ENCODE measurements around the gene LOXHD1. TPM values are rescaled to one million over a fixed set of nuclear protein-coding genes. Genes with fewer than 3 reads are reported as not detected.

LOXHD1 gene
- total RNA-seq, 1 experiment from 2014 or later = 0.03 TPM

DNA sequence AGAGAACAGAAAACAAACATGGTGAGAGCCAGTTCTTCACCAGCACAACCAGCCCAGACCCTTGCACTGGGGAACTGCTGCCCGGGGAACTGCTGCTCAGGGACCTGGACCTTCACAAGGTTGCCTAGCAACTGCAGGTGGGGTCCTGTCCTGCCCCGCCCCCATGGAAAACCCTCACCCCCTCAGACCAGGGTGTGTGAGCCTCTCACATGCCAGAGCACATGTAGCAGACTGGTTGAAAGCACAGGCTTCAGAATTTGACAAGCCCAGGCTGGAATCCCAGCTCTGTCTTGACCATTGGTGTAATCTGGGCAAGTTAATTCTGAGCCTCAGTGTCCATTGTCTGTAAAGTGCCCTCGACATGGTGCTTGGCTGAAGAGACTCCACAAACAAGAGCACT, 118.6 kb downstream of the LOXHD1 start:
- no peak for DNase-seq
- H3K4me3 ChIP-seq (ENCODE audit: insufficient read depth, low read depth, low read length) = no peak overlapping the region
- H3K27me3 ChIP-seq (ENCODE audit: control insufficient read depth, insufficient read depth, low read length) = no peaks in the 10 kb centered on the region
- no peaks in the 10 kb centered on the region for H3K36me3 ChIP-seq (replicated peaks; ENCODE audit: control insufficient read depth, insufficient read depth, low read length)

DNA sequence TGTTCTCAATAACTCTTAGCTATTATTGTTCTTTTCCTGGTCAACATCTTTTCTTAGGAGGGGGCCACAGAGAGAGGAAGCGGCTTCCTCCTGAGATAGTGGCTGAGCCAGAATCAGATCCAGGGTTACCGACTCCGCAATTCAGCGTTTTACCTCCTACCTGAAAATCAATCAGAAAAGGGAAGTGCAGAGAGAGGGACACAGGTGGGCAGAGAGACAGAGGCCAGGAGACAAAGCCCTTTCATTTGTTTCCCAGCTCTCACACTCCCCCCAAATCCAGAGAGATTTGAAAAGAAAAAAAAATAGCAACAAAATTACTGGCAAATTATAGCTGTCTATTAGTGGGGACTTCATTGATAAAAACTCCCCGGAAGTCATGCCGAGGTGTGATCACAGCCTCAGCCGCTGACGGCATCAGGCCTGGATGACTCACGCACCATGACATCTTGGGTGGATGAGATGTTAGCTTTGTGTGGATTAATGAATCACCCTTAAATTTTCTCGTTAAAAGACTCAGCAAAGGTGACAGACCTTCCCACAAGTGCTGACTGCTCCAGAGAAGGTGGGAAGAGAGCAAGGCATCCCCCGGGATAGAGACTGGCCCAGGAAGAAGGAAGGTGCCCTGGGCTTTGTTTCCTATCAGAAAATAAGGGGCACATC, 120.7 kb downstream of the LOXHD1 start:
- H3K4me3 ChIP-seq (ENCODE audit: insufficient read depth, low read depth, low read length) = no peak overlapping the region
- no peaks in the 10 kb centered on the region for H3K36me3 ChIP-seq (replicated peaks; ENCODE audit: control insufficient read depth, insufficient read depth, low read length)
- no peaks in the 10 kb centered on the region for H3K27me3 ChIP-seq (ENCODE audit: control insufficient read depth, insufficient read depth, low read length)
- no peak for DNase-seq

DNA sequence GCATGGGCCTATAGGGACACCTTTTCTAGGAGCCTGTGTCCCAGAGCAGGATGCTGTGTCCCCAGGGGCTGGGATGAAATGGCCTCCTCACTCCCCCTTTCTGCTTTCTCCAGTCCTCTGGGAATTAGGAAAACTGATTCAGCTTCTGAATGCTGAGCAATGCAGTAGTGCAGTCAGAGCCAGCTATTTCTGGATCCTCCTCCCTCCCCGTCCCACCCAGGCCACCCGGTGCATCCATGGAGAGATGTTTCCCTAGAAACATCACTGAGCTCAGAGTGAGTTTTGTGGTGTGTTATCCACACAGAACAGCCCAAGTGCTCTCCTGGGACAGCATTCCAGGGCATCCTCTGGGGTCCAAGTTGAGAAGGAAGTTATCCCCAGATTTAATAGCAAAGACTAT, 125.5 kb downstream of the LOXHD1 start:
- Histone ChIP-seq H3K27me3 (ENCODE audit: control insufficient read depth, insufficient read depth, low read length) (no peaks in the 10 kb centered on the region), H3K4me3 (ENCODE audit: insufficient read depth, low read depth, low read length) (no peak overlapping the region), H3K36me3 (replicated peaks; ENCODE audit: control insufficient read depth, insufficient read depth, low read length) (no peaks in the 10 kb centered on the region)
- no peak for DNase-seq

DNA sequence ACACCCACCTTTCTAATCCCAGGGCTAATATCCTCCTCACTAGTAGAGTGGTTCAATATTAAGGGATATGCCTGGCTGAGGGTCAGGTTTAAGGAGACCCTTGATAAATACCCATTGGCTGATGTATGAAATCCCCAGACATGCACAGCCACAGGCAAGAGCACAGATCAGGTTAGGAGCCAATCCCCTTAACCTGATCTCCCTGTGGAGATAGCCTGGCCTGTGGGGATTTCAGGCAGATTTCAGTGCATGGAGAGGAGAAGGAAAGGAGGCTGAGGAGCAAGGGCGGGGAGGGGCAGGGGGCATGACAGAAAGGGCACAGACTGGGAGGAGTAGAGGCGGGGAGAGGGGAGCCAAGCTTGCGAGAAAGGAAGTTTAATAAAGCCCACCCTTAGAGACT, 129.0 kb downstream of the LOXHD1 start:
- H3K4me3 ChIP-seq (ENCODE audit: insufficient read depth, low read depth, low read length) = no peak overlapping the region

DNA sequence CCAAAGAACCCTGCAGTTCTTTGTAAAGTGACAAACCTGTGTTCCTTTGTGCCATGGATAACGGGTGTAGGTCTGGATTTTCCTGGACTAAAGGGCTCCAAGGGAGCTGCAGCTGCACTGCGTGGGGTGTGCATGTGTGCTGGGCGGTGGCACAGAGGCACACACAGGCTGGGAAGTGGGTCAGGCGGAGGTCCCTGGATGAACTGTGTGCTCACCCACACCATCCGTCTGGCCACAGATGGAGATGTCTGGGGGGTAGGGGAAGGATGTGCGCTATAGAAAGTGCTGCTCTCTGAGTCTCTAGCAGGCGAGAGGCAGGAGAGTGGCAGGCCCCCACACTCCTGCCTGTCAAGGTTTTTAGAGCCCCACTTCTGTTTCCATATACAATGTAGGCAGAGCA, 137.2 kb downstream of the LOXHD1 start:
- DNase-seq = no peak
- Histone ChIP-seq H3K36me3 (replicated peaks; ENCODE audit: control insufficient read depth, insufficient read depth, low read length) (no peaks in the 10 kb centered on the region), H3K4me3 (ENCODE audit: insufficient read depth, low read depth, low read length) (no peak overlapping the region), H3K27me3 (ENCODE audit: control insufficient read depth, insufficient read depth, low read length) (no peaks in the 10 kb centered on the region; the same call in 1 of the 2 replicates)

More for the DNA sequence above, 129.0 kb downstream of the LOXHD1 start:
- H3K27me3 ChIP-seq (ENCODE audit: control insufficient read depth, insufficient read depth, low read length) = no peaks in the 10 kb centered on the region
- no peak for DNase-seq
- no peaks in the 10 kb centered on the region for H3K36me3 ChIP-seq (replicated peaks; ENCODE audit: control insufficient read depth, insufficient read depth, low read length)

DNA sequence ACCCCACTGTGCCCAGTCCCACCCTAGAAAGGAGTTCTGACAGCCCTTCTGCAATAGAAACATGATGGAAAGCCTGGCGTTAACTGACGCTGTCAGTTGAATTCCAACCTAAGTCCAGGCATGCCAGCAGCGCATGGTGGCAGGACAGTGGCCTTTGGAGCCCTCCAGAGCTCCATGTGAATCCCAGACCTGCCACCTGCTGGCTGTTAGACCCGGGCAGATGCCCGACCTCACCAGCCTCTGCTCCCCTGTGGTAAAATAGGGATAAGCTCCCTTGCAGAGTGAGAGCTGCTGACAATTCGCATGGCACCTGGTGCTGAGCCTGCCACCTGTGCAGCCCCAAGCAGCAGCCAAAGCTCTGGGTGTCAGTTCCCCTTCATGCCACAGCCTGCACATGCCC, 138.6 kb downstream of the LOXHD1 start:
- peak; percentile 62 for DNase-seq
- Histone ChIP-seq H3K36me3 (replicated peaks; ENCODE audit: control insufficient read depth, insufficient read depth, low read length) (no peaks in the 10 kb centered on the region), H3K4me3 (ENCODE audit: insufficient read depth, low read depth, low read length) (no peak overlapping the region), H3K27me3 (ENCODE audit: control insufficient read depth, insufficient read depth, low read length) (no peaks in the 10 kb centered on the region; the same call in 1 of the 2 replicates)

DNA sequence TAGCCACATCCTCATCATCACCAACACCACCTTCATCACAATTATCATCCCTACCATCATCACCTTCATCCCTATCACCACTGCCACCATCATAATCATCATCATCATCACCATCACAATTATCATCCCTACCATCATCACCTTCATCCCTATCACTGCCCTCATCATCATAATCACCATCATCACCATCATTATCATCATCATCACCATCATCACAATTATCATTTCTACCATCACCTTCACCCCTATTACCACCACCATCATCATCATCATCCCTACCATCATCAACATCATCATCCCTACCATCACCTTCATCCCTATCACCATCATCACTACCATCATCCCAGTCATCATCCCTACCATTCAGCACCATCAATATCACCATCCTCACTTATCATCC, 140.5 kb downstream of the LOXHD1 start:
- Histone ChIP-seq H3K27me3 (ENCODE audit: control insufficient read depth, insufficient read depth, low read length) (no peaks in the 10 kb centered on the region; the same call in 1 of the 2 replicates), H3K36me3 (replicated peaks; ENCODE audit: control insufficient read depth, insufficient read depth, low read length) (no peaks in the 10 kb centered on the region), H3K4me3 (ENCODE audit: insufficient read depth, low read depth, low read length) (no peak overlapping the region)
- no peak for DNase-seq

DNA sequence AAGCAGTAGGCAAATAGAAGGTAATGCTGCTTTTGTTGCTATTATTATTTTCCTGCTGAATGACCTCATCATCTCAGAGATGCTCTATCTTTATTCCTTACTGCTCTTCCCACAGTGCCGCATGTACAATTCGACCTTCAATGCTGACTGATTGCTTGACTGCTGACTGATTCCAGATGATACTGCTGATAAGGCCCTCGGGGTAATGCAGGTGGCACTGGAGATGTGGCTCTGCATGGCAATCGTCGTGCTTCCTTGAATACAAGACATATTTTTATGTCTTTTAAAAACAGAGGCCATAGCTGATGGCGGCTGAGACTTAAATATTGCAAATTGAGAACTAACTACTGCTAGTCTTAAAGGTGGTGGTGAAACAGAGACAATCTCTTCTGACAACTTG, 146.6 kb downstream of the LOXHD1 start:
- no peaks in the 10 kb centered on the region for H3K36me3 ChIP-seq (replicated peaks; ENCODE audit: control insufficient read depth, insufficient read depth, low read length)
- H3K4me3 ChIP-seq (ENCODE audit: insufficient read depth, low read depth, low read length) = no peak overlapping the region
- no peaks in the 10 kb centered on the region for H3K27me3 ChIP-seq (ENCODE audit: control insufficient read depth, insufficient read depth, low read length)
- DNase-seq = no peak

DNA sequence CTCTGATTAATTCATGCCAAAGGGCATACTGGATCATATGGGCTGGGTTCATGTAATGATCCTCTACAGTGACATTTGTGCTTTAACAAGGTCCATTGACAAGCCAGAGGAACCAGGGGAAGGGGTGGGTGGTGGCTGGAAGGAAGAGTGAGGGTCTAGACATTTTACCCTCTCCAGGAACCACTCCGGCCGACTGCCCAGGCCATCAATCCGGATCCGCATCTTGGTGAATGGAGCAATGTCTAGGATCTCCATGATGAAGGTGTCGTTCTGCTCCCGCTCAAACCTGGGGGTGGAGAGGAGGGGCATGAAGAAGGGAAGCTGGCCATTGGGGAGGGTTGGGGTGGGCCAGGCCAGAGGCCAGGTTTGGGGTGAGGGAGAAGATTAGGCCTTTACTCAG, 147.5 kb downstream of the LOXHD1 start:
- no peak for DNase-seq
- Histone ChIP-seq H3K36me3 (replicated peaks; ENCODE audit: control insufficient read depth, insufficient read depth, low read length) (no peaks in the 10 kb centered on the region), H3K27me3 (ENCODE audit: control insufficient read depth, insufficient read depth, low read length) (no peaks in the 10 kb centered on the region), H3K4me3 (ENCODE audit: insufficient read depth, low read depth, low read length) (no peak overlapping the region)

DNA sequence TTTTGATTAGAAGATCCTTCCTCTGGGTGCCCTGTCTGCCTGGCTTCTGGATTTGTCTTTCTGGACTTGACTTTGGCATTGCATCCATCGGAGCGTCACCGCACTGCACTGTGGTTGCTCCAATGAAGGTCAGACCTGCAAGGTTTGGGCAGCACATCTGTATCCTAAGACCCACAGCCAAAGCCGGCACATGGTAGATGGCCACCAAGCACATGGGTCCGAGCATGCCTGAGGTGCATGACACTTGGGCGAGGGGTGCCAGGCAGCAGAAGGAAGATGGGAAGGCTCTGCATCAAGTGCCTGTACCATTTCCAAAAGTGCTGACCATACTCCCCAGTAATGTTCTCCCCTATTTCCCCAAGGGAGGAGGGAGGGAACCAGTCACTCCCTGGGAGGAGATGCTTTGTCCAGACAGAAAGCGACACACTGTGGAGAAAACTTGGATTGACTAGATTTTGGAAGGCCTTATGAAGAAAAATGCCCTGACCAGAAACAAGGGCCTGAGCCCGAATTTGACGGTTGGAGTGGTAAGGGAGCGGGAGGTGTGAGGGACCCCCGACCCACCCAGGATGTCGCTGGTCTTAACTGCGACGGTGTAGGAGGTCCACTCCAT, 149.9 kb downstream of the LOXHD1 start:
- no peaks in the 10 kb centered on the region for H3K27me3 ChIP-seq (ENCODE audit: control insufficient read depth, insufficient read depth, low read length)
- H3K36me3 ChIP-seq (replicated peaks; ENCODE audit: control insufficient read depth, insufficient read depth, low read length) = no peaks in the 10 kb centered on the region
- no peak for DNase-seq
- no peak overlapping the region for H3K4me3 ChIP-seq (ENCODE audit: insufficient read depth, low read depth, low read length)

DNA sequence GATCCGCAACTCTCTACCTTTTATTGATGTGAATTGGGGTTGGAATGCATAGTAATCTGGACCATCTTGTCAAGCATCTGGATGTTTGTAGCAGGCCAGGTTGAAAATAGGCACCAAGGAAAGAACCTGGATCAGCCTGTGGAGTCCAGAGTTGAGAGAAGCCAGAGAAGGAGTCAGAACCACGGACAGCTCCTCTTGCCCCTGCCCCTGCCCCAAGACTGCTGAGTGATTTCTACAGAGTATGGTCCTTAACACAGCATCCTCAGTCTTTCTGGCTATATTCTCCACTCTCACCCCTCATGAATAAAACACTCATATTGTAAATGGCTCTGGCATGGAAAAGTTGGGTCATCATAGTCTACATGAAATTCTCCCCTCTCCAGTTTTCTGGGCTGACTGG, 154.6 kb downstream of the LOXHD1 start:
- no peak overlapping the region for H3K4me3 ChIP-seq (ENCODE audit: insufficient read depth, low read depth, low read length)
- DNase-seq = peak; percentile 74
- H3K36me3 ChIP-seq (replicated peaks; ENCODE audit: control insufficient read depth, insufficient read depth, low read length) = no peaks in the 10 kb centered on the region
- H3K27me3 ChIP-seq (ENCODE audit: control insufficient read depth, insufficient read depth, low read length) = peaks cover 3% of the 10 kb centered on the region; the same call in 1 of the 2 replicates

DNA sequence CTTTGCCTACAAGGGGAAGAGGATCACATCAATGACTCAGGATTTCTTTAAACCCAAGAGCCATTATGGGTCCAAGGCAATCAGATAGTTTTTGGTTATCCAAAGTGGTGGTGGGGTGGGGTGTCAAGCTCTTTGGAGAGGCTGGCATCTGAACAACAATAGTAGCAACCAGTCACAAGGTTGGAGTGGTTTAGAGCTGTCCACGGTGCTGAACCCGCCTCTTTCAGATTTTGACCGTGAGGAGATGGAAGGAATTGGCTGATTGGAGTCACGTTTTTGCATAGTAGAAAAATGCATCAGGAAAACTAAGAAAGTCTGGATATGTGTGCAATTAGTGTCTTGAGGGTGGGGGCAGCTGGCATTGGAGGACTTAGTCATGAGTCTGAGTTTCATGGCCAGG, 159.9 kb downstream of the LOXHD1 start:
- peak; percentile 73 for DNase-seq
- Histone ChIP-seq H3K4me3 (ENCODE audit: insufficient read depth, low read depth, low read length) (no peak overlapping the region), H3K27me3 (ENCODE audit: control insufficient read depth, insufficient read depth, low read length) (peaks cover 3% of the 10 kb centered on the region; the same call in 1 of the 2 replicates), H3K36me3 (replicated peaks; ENCODE audit: control insufficient read depth, insufficient read depth, low read length) (no peaks in the 10 kb centered on the region)

DNA sequence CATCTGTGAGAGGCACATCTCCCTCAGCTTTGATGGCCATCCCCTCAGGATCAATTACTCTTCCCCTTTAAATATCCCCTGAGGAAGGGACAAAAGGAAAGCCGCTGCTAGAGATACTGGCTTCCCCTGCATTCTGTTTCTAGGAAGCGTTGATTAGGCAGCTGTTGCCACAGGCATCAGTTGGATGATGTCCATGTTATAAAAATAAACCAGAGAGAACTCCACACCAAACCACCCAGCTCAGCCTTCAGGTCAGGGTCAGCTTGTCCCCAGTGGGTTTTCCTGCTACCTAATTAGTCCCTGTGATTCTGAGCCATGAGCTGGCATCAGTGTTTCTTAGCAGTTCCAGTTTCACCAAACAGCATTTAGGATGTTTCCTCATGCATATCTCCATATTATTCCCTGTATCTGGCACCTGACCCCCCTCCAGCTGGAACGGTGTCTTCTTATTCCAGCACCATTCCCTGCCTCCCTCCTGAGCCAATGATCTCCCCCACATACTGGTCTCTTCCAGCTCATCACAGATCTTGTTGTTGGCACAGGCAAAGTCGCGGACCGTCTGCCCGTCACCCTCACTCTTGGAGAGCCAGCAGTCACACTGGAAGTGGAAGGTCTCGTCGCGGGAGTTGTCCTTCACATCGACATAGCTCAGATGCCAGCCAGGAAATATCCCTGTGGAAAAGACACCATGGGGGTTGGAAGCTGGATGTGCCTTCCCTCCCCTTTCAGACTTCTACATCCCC, 168.4 kb downstream of the LOXHD1 start:
- DNase-seq = no peak
- Histone ChIP-seq H3K27me3 (ENCODE audit: control insufficient read depth, insufficient read depth, low read length) (peaks cover 2% of the 10 kb centered on the region; the same call in 1 of the 2 replicates), H3K4me3 (ENCODE audit: insufficient read depth, low read depth, low read length) (no peak overlapping the region)

DNA sequence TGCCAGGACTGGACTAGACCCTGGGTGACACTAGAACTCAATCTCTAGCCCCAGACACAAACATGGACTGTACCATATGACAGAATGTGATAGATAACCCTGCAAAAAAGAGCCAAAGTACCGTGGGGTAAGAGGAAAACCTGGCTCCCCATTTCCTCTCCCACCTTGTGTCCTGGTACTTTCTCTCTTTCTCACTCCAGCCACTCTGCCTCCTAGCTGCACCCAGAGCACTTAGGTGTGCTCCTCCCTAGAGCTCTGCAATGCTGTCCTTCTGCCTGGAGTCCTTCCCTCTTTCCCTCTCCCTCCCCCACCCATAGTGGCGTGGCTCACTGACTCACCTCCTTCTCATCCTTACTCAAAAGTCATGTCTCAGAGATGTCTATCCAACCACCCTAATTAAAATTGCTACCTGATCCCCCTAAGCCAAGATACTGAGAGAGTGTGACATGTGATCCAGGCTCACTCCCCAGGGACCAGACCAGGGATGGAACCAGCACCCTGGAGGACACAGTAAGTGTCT, 171.3 kb downstream of the LOXHD1 start:
- Histone ChIP-seq H3K4me3 (ENCODE audit: insufficient read depth, low read depth, low read length) (no peak overlapping the region), H3K27me3 (ENCODE audit: control insufficient read depth, insufficient read depth, low read length) (peaks cover 2% of the 10 kb centered on the region; the same call in 1 of the 2 replicates), H3K36me3 (replicated peaks; ENCODE audit: control insufficient read depth, insufficient read depth, low read length) (no peaks in the 10 kb centered on the region)
- DNase-seq = no peak

More for the DNA sequence above, 168.4 kb downstream of the LOXHD1 start:
- no peaks in the 10 kb centered on the region for H3K36me3 ChIP-seq (replicated peaks; ENCODE audit: control insufficient read depth, insufficient read depth, low read length)

DNA sequence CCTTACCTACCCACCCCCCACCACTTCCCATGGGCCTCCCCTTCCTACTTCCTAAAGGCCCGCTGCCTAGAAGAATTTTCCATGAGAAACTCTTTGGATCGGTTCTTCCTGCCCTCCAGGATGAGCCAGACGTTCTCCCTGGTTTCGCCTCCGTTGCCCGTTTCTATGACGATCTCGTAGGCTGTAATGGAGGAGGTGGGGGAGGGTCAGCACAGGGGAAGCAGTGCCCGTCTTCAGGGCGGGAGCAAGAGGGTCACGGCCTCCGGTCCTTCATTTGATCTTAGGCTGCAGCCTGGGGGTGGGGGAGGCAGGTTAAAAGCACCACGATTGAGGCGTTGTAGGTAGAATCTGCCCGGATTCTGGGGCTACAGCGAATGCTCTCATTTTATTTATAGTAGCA, 172.0 kb downstream of the LOXHD1 start:
- peaks cover 2% of the 10 kb centered on the region; the same call in 1 of the 2 replicates for H3K27me3 ChIP-seq (ENCODE audit: control insufficient read depth, insufficient read depth, low read length)

More for the DNA sequence above, 172.0 kb downstream of the LOXHD1 start:
- DNase-seq = peak; percentile 63
- Histone ChIP-seq H3K36me3 (replicated peaks; ENCODE audit: control insufficient read depth, insufficient read depth, low read length) (no peaks in the 10 kb centered on the region), H3K4me3 (ENCODE audit: insufficient read depth, low read depth, low read length) (no peak overlapping the region)
